Activated naive CD4-positive, alpha-beta T cell treated with anti-CD3 and anti-CD28 coated beads, Interleukin-2, amount 10 ng/mL, durations not matched to agents 7 days and 5 days (primary cell): Measurements from ENCODE around the gene FBXL13.
A peak's percentile ranks its signal among the peaks of the same experiment; 100 is the strongest.

Experiments
- CTCF ChIA-PET: fragments of 350-600 bp; sonication (Branson Sonifier 250); formaldehyde crosslinking; loops from one replicate; lab custom pipeline; 2021; ENCODE audit warnings: antibody characterized with exemption; lab: Charles Lee
- DNase-seq: peaks from one replicate; pipeline ENCODE4 v3.0.0-alpha.2; 2020
- H3K27ac Mint-ChIP-seq: one replicate; pipeline ENCODE4 v1.8.0; 2021; ENCODE audit warnings: mild to moderate bottlenecking, moderate library complexity, mixed read lengths
- H3K27me3 Mint-ChIP-seq: one replicate; pipeline ENCODE4 v1.8.0; 2021; ENCODE audit warnings: mild to moderate bottlenecking, mixed read lengths
- H3K36me3 Mint-ChIP-seq: one replicate; pipeline ENCODE4 v1.8.0; 2021; ENCODE audit warnings: mixed read lengths
- H3K4me1 Mint-ChIP-seq: one replicate; pipeline ENCODE4 v1.8.0; 2021; ENCODE audit warnings: mixed read lengths
- H3K4me3 Mint-ChIP-seq: one replicate; pipeline ENCODE4 v1.8.0; 2021; ENCODE audit warnings: mild to moderate bottlenecking, moderate library complexity, mixed read lengths
- H3K9me3 Mint-ChIP-seq: one replicate; pipeline ENCODE4 v1.8.0; 2021; ENCODE audit warnings: mixed read lengths

The FBXL13 gene

DNA sequence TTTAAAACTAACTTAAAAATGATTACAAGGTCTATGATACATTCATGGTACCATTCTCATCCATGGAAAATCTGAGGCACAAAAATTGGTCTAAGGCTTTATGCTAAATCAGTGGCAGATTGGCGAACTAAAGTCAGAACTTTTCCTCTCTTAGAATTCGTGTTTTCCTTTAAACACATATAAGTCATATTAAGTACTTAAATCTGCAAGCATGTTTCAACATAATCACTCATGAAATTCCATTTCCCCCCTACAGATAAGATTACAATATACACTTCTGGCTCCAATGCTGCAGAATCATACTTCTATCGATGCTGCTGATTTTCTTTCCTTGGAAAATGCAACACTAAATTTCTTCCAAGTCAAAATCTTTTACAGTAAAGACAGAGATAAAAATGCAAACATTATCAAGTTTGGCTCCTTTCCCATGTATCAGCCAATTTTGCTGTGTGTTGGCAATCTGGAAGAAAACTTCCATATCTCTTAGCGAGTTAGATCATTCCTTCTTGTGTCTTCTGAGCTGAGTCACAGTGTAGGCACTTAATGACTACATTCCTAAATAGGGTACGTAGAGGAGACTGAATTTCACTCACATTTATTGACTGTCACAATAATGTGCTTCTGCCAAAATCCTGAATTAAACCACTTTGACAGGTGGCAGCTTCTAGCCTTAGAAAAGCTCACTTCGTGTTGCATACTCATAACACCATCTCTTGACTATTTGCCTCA, 238.2 kb downstream of the FBXL13 start:
- Mint-ChIP-seq H3K4me1 (peaks cover 7% of the 10 kb centered on the region), H3K27me3 (peaks cover 4% of the 10 kb centered on the region), H3K36me3 (no peaks in the 10 kb centered on the region), H3K27ac (no peak overlapping the region), H3K4me3 (no peak overlapping the region), H3K9me3 (no peaks in the 10 kb centered on the region)
- CTCF ChIA-PET: interaction anchor here (1.4 kb wide), 1 partner anchor 226 kb away, joined by 4 read pairs; no protein-coding TSS in a partner anchor
- no peak for DNase-seq

DNA sequence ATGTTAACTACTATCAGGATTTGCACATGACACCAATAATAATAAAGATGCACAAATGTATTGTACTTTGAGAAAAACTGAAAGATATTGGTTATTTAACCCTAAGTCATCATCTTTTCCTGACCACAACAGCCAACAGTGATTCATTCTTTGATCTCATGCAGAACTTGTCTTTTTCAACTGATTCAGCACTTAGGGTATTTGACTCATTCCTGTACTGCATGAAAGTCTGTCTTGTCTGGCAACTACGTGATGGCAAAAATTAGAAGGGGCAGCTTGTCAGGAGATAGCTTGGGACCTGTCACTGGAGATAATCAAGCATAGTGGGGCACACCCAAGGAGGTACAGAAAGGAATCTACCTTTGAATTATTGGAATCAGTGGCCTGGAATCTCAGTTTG, 239.6 kb downstream of the FBXL13 start:
- Mint-ChIP-seq H3K36me3 (no peaks in the 10 kb centered on the region), H3K9me3 (no peaks in the 10 kb centered on the region), H3K27me3 (peaks cover 4% of the 10 kb centered on the region), H3K4me1 (peaks cover 7% of the 10 kb centered on the region), H3K27ac (no peak overlapping the region), H3K4me3 (no peak overlapping the region)
- CTCF ChIA-PET: no interaction called here
- peak; percentile 27 for DNase-seq

DNA sequence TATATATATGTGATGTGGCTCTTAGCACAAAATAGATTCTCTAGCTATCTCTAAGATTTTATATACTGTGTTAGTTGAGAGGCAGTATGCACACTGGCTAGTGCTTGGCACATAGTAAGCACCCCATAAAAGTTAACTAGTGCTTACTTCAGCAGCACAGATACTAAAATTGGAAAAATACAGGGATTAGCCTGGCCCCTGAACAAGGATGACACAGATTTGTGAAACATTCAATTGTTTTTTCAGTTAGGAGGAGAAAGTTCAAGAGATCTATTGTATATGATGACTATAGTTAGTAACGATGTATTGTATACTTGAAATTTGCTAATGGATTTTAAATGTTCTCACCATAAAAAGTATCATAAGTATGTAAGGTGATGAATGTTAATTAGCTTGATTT, 240.1 kb downstream of the FBXL13 start:
- Mint-ChIP-seq H3K4me3 (no peak overlapping the region), H3K9me3 (no peaks in the 10 kb centered on the region), H3K4me1 (peaks cover 7% of the 10 kb centered on the region), H3K27ac (no peak overlapping the region), H3K36me3 (no peaks in the 10 kb centered on the region), H3K27me3 (peaks cover 4% of the 10 kb centered on the region)
- CTCF ChIA-PET: no interaction called here
- DNase-seq: no peak

DNA sequence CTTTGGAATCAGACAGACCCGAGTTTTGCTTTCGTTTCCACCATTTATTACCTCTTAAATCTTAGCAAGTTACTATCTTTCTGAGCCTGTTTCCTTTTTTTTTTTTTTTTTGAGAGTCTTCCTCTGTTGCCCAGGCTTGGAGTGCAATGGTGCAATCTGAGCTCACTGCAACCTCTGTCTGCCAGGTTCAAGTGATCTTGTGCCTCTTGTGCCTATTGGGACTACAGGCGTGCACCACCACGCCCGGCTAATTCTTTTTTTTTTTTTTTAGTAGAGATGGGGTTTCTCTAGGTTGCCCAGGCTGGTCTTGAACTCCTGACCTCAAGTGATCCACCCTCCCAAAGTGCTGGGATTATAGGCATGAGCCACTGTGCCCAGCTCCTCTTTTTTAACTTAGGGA, 241.3 kb downstream of the FBXL13 start:
- peaks cover 3% of the 10 kb centered on the region for H3K36me3 Mint-ChIP-seq
- H3K27ac Mint-ChIP-seq: no peak overlapping the region

DNA sequence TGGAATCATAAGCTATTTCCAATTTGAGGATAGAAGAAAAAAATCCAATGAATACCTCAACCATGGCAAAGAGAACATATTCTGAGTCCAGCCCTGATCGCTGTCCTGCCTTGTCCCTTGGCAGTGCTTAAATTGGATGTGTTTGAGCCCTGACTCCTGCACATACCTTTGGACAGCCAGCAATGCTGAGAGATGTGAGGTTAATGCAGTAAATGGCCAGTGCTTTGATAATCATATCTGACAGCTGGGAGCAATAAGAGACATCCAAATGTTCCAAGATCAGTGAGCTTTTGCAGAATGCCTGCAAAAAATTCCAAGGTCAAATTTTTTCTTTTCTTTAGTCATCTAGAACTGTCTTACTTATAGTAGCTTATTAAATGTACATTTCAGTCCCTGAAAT, 241.9 kb downstream of the FBXL13 start:
- H3K4me3 Mint-ChIP-seq: no peak overlapping the region
- H3K27ac Mint-ChIP-seq: no peak overlapping the region
- no peaks in the 10 kb centered on the region for H3K9me3 Mint-ChIP-seq
- CTCF ChIA-PET: no interaction called here
- no peak for DNase-seq
- H3K27me3 Mint-ChIP-seq: no peaks in the 10 kb centered on the region
- peaks cover 7% of the 10 kb centered on the region for H3K4me1 Mint-ChIP-seq
- peaks cover 6% of the 10 kb centered on the region for H3K36me3 Mint-ChIP-seq

More for the DNA sequence above, 241.3 kb downstream of the FBXL13 start:
- Mint-ChIP-seq H3K4me1 (peaks cover 7% of the 10 kb centered on the region), H3K4me3 (no peak overlapping the region), H3K27me3 (no peaks in the 10 kb centered on the region), H3K9me3 (no peaks in the 10 kb centered on the region)
- CTCF ChIA-PET: no interaction called here
- DNase-seq: no peak

DNA sequence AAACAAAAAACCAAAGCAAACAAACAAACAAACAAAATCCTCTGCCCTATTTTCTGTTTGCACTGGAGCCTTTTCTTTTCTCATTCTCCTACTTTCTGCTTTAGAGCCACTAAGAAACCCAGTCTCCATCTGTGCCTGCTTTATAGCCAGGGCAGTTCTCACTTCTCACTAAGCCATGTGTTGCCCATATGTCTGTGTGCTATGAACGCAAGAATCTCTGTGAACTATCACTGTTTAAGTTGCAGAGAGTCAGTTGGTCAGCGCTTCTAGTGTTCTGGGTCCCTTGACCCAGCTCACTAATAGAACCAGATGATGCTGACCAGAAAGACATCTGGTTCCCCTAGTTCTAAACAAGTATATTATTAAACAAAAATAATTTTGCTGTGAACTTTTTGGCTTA, 244.4 kb downstream of the FBXL13 start:
- Mint-ChIP-seq H3K4me3 (no peak overlapping the region), H3K27me3 (no peaks in the 10 kb centered on the region), H3K4me1 (peaks cover 5% of the 10 kb centered on the region), H3K9me3 (no peaks in the 10 kb centered on the region), H3K36me3 (peaks cover 9% of the 10 kb centered on the region), H3K27ac (no peak overlapping the region)
- no peak for DNase-seq
- CTCF ChIA-PET: no interaction called here

DNA sequence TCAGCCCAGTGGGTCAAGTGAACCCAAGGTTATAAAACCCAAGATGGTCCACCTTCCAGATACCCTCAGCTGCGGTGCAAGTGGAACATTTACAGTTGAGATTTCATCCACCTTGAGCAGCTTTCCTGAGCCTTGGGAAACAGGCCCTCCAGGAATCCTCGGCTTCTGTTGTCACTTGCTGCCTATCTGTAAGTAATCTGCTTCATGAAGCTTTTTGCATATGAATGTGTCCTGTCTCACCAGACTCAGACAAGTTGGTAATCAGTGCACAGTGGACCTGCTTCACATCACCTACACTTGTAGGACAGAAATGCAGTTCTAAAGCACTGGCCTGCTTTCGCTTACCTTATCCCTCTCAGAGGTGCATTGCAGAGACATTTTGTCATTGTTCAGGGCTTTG, 245.5 kb downstream of the FBXL13 start:
- Mint-ChIP-seq H3K27me3 (no peaks in the 10 kb centered on the region), H3K9me3 (no peaks in the 10 kb centered on the region), H3K36me3 (peaks cover 9% of the 10 kb centered on the region), H3K4me3 (no peak overlapping the region), H3K27ac (no peak overlapping the region), H3K4me1 (no peaks in the 10 kb centered on the region)
- DNase-seq: no peak
- CTCF ChIA-PET: no interaction called here

DNA sequence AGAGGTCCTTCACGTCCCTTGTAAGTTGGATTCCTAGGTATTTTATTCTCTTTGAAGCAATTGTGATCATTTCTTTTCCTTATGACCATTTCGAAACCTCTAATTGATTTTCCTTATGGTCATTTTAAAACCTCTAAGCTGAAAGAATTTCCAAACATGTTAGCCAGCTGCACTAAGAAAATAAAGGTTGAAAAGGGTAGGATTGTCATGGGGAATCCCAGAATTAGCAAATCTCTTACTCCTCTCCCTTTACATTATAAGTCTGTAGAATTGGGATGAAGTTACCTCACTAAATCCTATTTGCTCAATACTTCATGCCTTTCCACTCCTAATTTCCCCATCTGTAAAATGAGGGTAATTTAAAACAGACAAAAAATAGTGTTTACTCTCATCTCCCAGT, 246.3 kb downstream of the FBXL13 start:
- no peak for DNase-seq
- Mint-ChIP-seq H3K9me3 (no peaks in the 10 kb centered on the region), H3K27ac (no peak overlapping the region), H3K36me3 (peaks cover 9% of the 10 kb centered on the region), H3K4me3 (no peak overlapping the region), H3K27me3 (no peaks in the 10 kb centered on the region), H3K4me1 (no peaks in the 10 kb centered on the region)
- CTCF ChIA-PET: no interaction called here

DNA sequence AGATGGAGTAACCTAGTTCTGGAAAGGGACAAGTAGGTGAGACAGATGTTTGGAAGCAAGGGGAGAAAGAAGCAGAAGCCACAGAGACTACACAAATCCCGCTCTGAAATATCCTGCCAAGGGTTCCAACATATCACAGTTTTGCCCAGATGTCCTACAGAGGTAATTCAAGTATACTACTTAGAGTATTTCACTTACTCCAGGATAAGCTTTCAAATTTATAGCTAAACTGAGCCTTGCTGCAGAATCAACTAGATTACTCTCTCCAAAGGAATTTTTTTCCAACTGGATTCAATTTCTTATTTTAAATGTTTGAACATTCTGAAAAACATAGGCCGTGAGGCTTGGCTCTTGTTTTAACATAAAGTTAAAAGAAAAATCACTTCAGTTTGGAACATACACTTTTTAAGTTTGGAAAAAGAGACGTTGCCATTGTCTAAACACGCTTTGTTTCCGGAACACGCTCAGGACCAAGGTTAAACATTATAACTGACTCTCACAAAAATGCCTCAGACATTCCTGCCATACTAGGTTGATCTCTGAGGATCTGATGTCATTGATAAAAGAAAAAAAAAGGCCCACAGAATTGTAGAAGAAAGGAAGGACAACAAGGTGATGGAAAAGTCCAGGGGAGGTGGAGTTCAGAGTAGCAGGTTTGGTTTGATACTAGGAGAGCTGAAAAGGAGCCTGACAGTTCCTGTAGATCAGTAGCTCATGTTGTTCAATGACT, 251.0 kb downstream of the FBXL13 start:
- Mint-ChIP-seq H3K27me3 (no peaks in the 10 kb centered on the region), H3K4me3 (no peak overlapping the region), H3K4me1 (no peaks in the 10 kb centered on the region), H3K9me3 (no peaks in the 10 kb centered on the region), H3K36me3 (peaks cover 6% of the 10 kb centered on the region), H3K27ac (no peak overlapping the region)
- no peak for DNase-seq
- CTCF ChIA-PET: no interaction called here

DNA sequence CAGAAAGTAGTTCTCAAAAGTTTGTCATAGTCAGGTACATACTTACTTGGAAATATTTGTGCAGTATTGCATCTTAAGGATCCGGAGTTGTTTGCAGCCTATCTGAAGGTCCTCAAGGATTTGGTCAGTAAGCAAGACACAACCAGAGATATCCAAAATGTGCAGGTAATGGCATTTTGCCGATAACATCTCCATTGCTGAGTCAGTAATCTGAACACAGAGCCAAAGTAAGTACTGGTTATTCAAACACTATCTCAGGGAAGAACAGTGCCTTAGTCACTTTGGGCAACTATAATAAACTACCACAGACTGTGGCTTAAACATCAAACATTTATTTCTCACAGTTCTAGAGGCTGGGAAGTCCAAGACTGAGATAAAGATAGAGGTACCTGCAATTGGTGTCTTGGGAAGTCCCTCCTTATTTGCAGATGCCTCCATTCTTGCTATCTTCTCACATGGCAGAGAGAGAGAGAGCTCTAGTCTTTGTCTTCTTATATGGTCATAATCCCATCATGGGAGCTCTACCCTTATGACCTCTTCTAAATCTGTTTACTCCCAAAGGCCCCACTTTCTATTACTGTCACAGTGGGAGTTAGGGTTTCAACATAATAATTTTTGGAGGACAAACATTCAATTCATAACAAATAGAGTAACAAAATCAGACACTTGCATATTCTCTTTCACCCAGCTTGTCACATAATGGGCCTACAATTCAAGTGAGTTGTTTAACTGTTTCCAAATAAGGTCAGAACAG, 252.4 kb downstream of the FBXL13 start:
- Mint-ChIP-seq H3K27me3 (no peaks in the 10 kb centered on the region), H3K9me3 (no peaks in the 10 kb centered on the region), H3K27ac (no peak overlapping the region), H3K4me1 (no peaks in the 10 kb centered on the region), H3K36me3 (peaks cover under 1% of the 10 kb centered on the region), H3K4me3 (no peak overlapping the region)
- DNase-seq: no peak
- CTCF ChIA-PET: no interaction called here

DNA sequence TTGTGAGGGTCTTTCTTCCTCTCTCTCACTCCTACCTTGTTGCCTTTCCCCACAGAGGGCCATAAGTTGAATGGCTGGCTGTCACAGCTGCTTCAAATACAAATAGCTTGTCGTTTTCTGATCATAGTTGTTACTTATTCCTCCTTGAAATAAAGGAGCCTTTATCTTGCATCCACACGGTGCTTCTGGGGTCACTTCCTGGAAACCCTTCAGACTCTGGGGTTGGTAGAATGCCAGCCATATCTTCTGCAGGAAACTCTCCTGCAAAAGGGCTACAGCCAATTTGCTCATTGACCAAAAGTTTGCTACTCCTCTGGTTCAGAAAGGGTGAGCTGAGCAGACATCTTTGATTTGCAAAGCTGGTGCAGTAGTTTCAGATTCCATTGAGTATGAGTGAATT, 255.4 kb downstream of the FBXL13 start:
- CTCF ChIA-PET: no interaction called here
- H3K4me3 Mint-ChIP-seq: no peak overlapping the region

DNA sequence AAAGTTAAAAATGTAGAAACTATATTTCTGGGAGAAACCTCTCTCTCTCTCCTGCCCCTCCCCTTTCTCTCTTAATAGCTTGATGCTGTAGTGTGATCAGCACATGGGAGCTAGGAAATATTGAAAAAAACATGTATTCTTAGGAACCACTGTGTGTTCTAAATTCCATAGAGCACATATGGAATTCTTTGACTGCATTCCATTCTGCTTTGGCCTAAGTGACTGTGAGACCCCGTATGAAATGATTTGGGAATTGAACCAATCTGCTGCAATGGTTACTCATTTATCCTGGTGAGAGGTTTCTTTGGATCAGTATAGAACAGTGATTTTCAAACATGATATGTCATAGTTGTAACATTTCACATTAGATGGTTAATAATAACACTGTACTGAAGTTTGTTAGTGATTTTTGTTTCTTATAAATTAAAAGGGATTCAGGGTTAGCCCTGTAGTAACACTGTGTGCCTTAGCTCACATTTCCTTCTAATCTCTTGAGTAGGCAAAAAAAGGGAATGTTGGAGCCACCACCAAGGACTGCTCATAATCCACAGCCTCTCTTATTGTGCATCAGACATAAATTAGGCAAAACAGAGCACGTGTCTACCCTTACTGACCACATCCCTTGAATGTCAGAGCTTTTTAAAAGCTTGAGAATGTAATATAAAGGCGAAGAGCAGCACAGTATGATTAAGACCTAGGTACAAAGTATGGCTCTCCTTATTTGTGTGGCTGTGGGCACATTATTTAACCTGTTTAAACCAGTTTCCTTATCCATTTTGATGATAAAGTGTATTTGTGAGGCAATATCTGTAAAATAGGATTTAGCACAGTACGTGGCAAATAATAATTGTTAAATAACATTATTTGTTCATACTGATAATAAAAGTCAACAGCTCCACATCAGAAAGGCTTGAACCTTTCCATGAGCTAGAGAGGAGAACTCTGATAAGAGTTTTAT, 256.7 kb downstream of the FBXL13 start:
- no peak overlapping the region for H3K4me3 Mint-ChIP-seq
- no peaks in the 10 kb centered on the region for H3K9me3 Mint-ChIP-seq
- peaks cover 4% of the 10 kb centered on the region for H3K36me3 Mint-ChIP-seq
- no peak for DNase-seq
- no peaks in the 10 kb centered on the region for H3K27me3 Mint-ChIP-seq
- CTCF ChIA-PET: interaction anchor here (0.7 kb wide), 1 partner anchor 15 kb away, joined by 3 read pairs; no protein-coding TSS in a partner anchor
- H3K4me1 Mint-ChIP-seq: peaks cover 10% of the 10 kb centered on the region
- no peak overlapping the region for H3K27ac Mint-ChIP-seq

More for the DNA sequence above, 255.4 kb downstream of the FBXL13 start:
- H3K36me3 Mint-ChIP-seq: peaks cover 1% of the 10 kb centered on the region
- no peak overlapping the region for H3K27ac Mint-ChIP-seq
- no peak for DNase-seq
- H3K4me1 Mint-ChIP-seq: peaks cover 1% of the 10 kb centered on the region
- H3K9me3 Mint-ChIP-seq: no peaks in the 10 kb centered on the region
- H3K27me3 Mint-ChIP-seq: no peaks in the 10 kb centered on the region

DNA sequence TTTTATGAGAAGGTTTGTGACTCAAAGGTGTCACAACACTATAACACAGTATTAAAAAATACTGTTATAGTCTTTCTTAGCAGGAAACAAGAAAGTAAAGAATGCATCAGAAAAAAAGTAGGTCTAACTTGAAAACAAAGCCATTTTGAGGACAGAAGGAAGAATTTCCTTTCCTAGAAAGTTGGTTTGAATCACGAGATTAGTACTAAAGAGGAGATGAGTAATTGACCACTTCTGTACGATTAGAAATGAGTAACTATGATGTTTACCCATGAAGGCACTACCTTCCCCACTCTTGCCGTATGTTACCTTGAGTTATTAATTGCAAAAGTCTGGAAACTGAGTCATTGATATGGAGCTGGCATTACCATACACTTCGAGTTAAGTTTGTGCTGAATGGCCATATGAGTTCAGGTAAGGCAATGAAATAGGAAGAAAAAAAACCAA, 260.5 kb downstream of the FBXL13 start:
- no peak for DNase-seq
- Mint-ChIP-seq H3K4me1 (peaks cover 10% of the 10 kb centered on the region), H3K36me3 (peaks cover 4% of the 10 kb centered on the region), H3K4me3 (no peak overlapping the region), H3K27ac (no peak overlapping the region), H3K9me3 (no peaks in the 10 kb centered on the region), H3K27me3 (no peaks in the 10 kb centered on the region)
- CTCF ChIA-PET: no interaction called here
